OCI-LY7 (cell line): ENCODE data around the gene MTARC2. TPM values are rescaled to one million over a fixed set of nuclear protein-coding genes. Genes with fewer than 3 reads are reported as not detected.
A peak's percentile ranks its signal among the peaks of the same experiment; 100 is the strongest.

Source experiments
- BruUV-seq: library from RNA; stranded (reverse); fragments of 400-500 nt; replicated peaks from 2 replicates; lab custom pipeline; 2021; lab: Mats Ljungman, UMichigan
- CTCF ChIA-PET: fragments of 300-600 bp; sonication (Branson Sonifier 250); formaldehyde crosslinking; loops from one replicate; lab custom pipeline; 2022; ENCODE audit warnings: antibody characterized with exemption; ENCODE audit not compliant: unreplicated experiment; lab: Charles Lee
- POLR2A ChIA-PET: fragments of 300-600 bp; sonication (Branson Sonifier 250); formaldehyde crosslinking; loops from one replicate; lab custom pipeline; 2022; ENCODE audit warnings: antibody characterized with exemption; lab: Charles Lee
- DNase-seq: peaks from one replicate; pipeline ENCODE4 v3.0.0-alpha.2; 2015; ENCODE audit warnings: low spot score
- H2AFZ ChIP-seq: fragments of 200-600 bp; sonication (generic), shearing (Covaris generic); 2 replicates; pipeline ENCODE4 v1.6.1; 2014; ENCODE audit warnings: mild to moderate bottlenecking, antibody characterized with exemption, low read length, moderate library complexity
- H3K27ac ChIP-seq: fragments of 200-600 bp; sonication (generic); 2 replicates; pipeline ENCODE4 v1.5.1; 2014; ENCODE audit warnings: mixed run types, low read depth, mild to moderate bottlenecking, moderate library complexity, low read length, inconsistent platforms; ENCODE audit not compliant: poor library complexity, severe bottlenecking
- H3K36me3 ChIP-seq: fragments of 200-600 bp; sonication (generic); 2 replicates; pipeline ENCODE4 v1.6.1; 2014; ENCODE audit warnings: mild to moderate bottlenecking, antibody characterized with exemption, low read length, moderate library complexity, mixed read lengths; ENCODE audit not compliant: insufficient read depth
- H3K4me1 ChIP-seq: fragments of 200-600 bp; sonication (generic); 2 replicates; pipeline ENCODE4 v1.5.1; 2014; ENCODE audit warnings: mild to moderate bottlenecking, low read length; ENCODE audit not compliant: insufficient read depth, poor library complexity, severe bottlenecking
- H3K4me2 ChIP-seq: fragments of 200-600 bp; sonication (generic); 2 replicates; pipeline ENCODE4 v1.6.1; 2014; ENCODE audit warnings: mild to moderate bottlenecking, low read length
- H3K4me3 ChIP-seq: fragments of 200-600 bp; sonication (generic); 2 replicates; pipeline ENCODE4 v1.5.1; 2014; ENCODE audit warnings: mild to moderate bottlenecking, low read depth, low read length; ENCODE audit not compliant: poor library complexity, severe bottlenecking
- H3K79me2 ChIP-seq: fragments of 200-600 bp; sonication (generic); 2 replicates; pipeline ENCODE4 v1.6.1; 2016; ENCODE audit warnings: low read depth, mild to moderate bottlenecking, low read length, moderate library complexity, mixed read lengths; ENCODE audit not compliant: insufficient read depth
- H3K9me2 ChIP-seq: fragments of 200-600 bp; sonication (generic); 2 replicates; pipeline ENCODE4 v1.6.1; 2016; ENCODE audit warnings: mild to moderate bottlenecking, low read length, mixed read lengths; ENCODE audit not compliant: insufficient read depth
- H3K9me3 ChIP-seq: fragments of 200-600 bp; sonication (generic); 2 replicates; pipeline ENCODE4 v1.6.1; 2014; ENCODE audit warnings: mild to moderate bottlenecking, mixed run types, low read length, mixed read lengths
- H4K20me1 ChIP-seq: fragments of 200-600 bp; sonication (generic); 2 replicates; pipeline ENCODE4 v1.6.1; 2014; ENCODE audit warnings: mild to moderate bottlenecking, antibody characterized with exemption, low read length, moderate library complexity, mixed read lengths; ENCODE audit not compliant: insufficient read depth
- CTCF ChIP-seq: fragments of 200-600 bp; sonication (generic); conservative IDR thresholded peaks from 2 replicates; pipeline ENCODE4 v1.5.1; 2014; ENCODE audit warnings: mild to moderate bottlenecking, antibody characterized with exemption, low read length, moderate library complexity, mixed read lengths
- EZH2phosphoT487 ChIP-seq: fragments of 200-600 bp; sonication (generic); IDR thresholded peaks from 2 replicates; pipeline ENCODE4 v1.6.1; 2018; ENCODE audit warnings: low read depth, borderline replicate concordance, mild to moderate bottlenecking, mixed run types, antibody characterized with exemption, low read length, moderate library complexity, mixed read lengths
- intact Hi-C: fragments of 100-400 bp; cut with micrococcal nuclease; formaldehyde crosslinking; loops from one replicate; pipeline ENCODE4 v1.10.0; 2022; ENCODE audit not compliant: unreplicated experiment
- total RNA-seq, 2 experiments: library from RNA; depleted of rRNA in 1 of 2; stranded (reverse); fragments of >200 nt in 1 of 2; shearing (Covaris generic) in 1 of 2; gene quantifications; 2 replicates each; pipeline ENCODE4 v1.2.3, GENCODE V29; 2014 to 2022

MTARC2 gene
- total RNA-seq, 2 experiments from 2014 or later, result not detected

- Histone ChIP-seq H3K36me3 (no peaks in the 10 kb centered on the region), H3K4me2 (no peak overlapping the region), H3K4me1 (no peaks in the 10 kb centered on the region), H3K27ac (no peak overlapping the region), H3K79me2 (no peaks in the 10 kb centered on the region), H2AFZ (no peak overlapping the region), H4K20me1 (no peaks in the 10 kb centered on the region), H3K9me3 (no peaks in the 10 kb centered on the region), H3K9me2 (no peaks in the 10 kb centered on the region), H3K4me3 (no peak overlapping the region)
- no peak for DNase-seq
- no peak for TF ChIP-seq EZH2phosphoT487
- no peak for TF ChIP-seq CTCF
- ChIA-PET POLR2A (no interaction called here), CTCF (no interaction called here)
- intact Hi-C loops, result loop anchor here (10.0 kb wide), 1 partner anchor 936 kb away; no protein-coding TSS in a partner anchor
- BruUV-seq, result no TSS peak
Observed at GRCh38 chr1:220770245-220770913, 22.3 kb downstream of the MTARC2 start.

DNA sequence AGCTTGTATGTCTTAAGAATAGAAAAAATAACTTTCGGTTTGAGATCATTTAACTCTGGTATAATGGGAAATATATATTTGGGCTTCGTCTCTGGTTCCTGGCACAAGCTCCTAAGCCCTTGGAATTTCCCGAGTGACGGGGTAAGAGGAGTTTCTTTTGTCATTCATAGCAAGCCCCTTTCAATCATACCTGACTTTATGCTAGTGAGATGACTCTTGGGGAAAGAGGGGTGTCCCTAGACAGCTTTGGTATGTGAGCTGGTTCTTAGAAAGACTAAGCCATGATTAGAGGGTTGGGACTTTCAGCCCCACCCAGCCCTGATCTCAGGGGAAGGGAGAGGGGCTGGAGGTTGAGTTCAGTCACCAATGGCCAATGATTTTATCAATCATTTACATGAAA, 24.7 kb downstream of the MTARC2 start:
- H3K27ac ChIP-seq, result no peak overlapping the region
- no peak for DNase-seq
- ChIA-PET POLR2A (interaction anchor here (1.2 kb wide), 1 partner anchor 10 kb away, joined by 4 read pairs; no protein-coding TSS in a partner anchor), CTCF (no interaction called here)
- no peak overlapping the region for H3K4me2 ChIP-seq
- H3K79me2 ChIP-seq, result no peaks in the 10 kb centered on the region
- no peaks in the 10 kb centered on the region for H3K36me3 ChIP-seq
- H3K4me1 ChIP-seq, result no peaks in the 10 kb centered on the region
- no peak overlapping the region for H3K4me3 ChIP-seq
- no peak overlapping the region for H2AFZ ChIP-seq
- no TSS peak for BruUV-seq
- no peaks in the 10 kb centered on the region for H3K9me2 ChIP-seq
- no peak for TF ChIP-seq EZH2phosphoT487
- TF ChIP-seq CTCF, result no peak
- H3K9me3 ChIP-seq, result no peaks in the 10 kb centered on the region
- H4K20me1 ChIP-seq, result no peaks in the 10 kb centered on the region
- intact Hi-C loops, result loop anchor here (10.0 kb wide), 1 partner anchor 938 kb away; no protein-coding TSS in a partner anchor

DNA sequence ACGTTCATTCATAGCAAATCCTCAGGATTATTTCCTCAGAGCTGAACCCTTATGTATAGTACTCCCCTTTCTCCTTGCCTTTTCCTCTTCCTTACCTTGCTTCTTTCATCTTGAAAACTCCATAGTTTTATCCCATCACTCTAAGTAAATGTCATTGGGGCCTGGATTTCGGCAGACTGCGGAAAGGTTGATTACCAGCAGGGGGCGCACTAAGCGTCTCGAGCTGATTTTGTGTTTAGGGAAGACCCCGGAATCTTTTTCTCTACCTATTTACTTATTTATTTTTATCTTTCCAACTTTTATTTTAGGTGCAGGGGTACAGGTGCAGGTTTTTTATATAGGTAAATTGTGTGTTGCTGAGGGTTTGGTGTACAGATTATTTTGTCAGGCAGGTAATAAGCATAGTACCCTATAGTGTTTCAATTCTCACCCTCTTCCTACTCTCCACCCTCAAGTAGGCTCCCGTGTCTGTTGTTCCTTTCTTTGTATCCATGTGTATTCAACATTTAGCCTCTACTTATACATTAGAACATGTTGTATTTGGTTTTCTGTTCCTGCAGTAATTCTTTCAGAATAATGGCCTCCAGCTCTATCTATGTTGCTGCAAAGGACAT, 27.2 kb downstream of the MTARC2 start:
- intact Hi-C loops, result loop anchor here (5.0 to 10.0 kb wide), 2 partner anchors 93 to 941 kb away; no protein-coding TSS in a partner anchor
- peak; percentile 33 for DNase-seq
- H2AFZ ChIP-seq, result no peak overlapping the region
- ChIA-PET CTCF (no interaction called here), POLR2A (no interaction called here)
- no peak overlapping the region for H3K4me2 ChIP-seq
- no peaks in the 10 kb centered on the region for H4K20me1 ChIP-seq
- H3K36me3 ChIP-seq, result no peaks in the 10 kb centered on the region
- no peak overlapping the region for H3K27ac ChIP-seq
- H3K79me2 ChIP-seq, result no peaks in the 10 kb centered on the region
- no peak overlapping the region for H3K4me3 ChIP-seq
- H3K9me3 ChIP-seq, result no peaks in the 10 kb centered on the region
- no peaks in the 10 kb centered on the region for H3K4me1 ChIP-seq
- TF ChIP-seq CTCF (peak; percentile 94), EZH2phosphoT487 (no peak)
- no TSS peak for BruUV-seq
- no peaks in the 10 kb centered on the region for H3K9me2 ChIP-seq
